Neural progenitor cell (in vitro differentiated cells): ENCODE results near the gene NDE1.

Source experiments
- CTCF ChIP-seq: fragments of 200-600 bp; sonication (generic); IDR thresholded peaks from 2 replicates; pipeline ENCODE4 v1.5.1; 2017; ENCODE audit warnings: antibody characterized with exemption, mild to moderate bottlenecking
- EZH2 ChIP-seq: fragments of 200-600 bp; sonication (generic); IDR thresholded peaks from 2 replicates; pipeline ENCODE4 v1.6.1; 2017; ENCODE audit warnings: antibody characterized with exemption, mild to moderate bottlenecking, moderate library complexity

- TF ChIP-seq EZH2 (no peak), CTCF (no peak)
These were observed 34.0 kb upstream of the NDE1 start for GRCh38 chr16:15616012-15616411.
